MV-4-11 (cell line): Measurements from ENCODE around the gene PARD3B.

ENCODE experiments used
- DNase-seq: peaks from one replicate; lab custom pipeline; 2025; lab: John Stamatoyannopoulos, UW

The PARD3B gene

GRCh38 chr2:205501826-205502225 lies 956.6 kb downstream of the PARD3B start:
- no peak for DNase-seq

GRCh38 chr2:205505371-205505770 lies 960.1 kb downstream of the PARD3B start:
- no peak for DNase-seq

- DNase-seq, result no peak
Observed at GRCh38 chr2:205509655-205510054, 964.4 kb downstream of the PARD3B start.

- DNase-seq, result no peak
Observed at GRCh38 chr2:205510345-205510744, 965.1 kb downstream of the PARD3B start.

- DNase-seq, result no peak
Observed at GRCh38 chr2:205511221-205511620, 965.9 kb downstream of the PARD3B start.

- no peak for DNase-seq
Observed at GRCh38 chr2:205511641-205512040, 966.4 kb downstream of the PARD3B start.

- DNase-seq, result no peak
Observed at GRCh38 chr2:205520311-205520710, 975.0 kb downstream of the PARD3B start.

- DNase-seq, result no peak
Observed at GRCh38 chr2:205524656-205525055, 979.4 kb downstream of the PARD3B start.

GRCh38 chr2:205527801-205528200 lies 982.5 kb downstream of the PARD3B start:
- no peak for DNase-seq

- DNase-seq, result no peak
Observed at GRCh38 chr2:205531072-205531471, 985.8 kb downstream of the PARD3B start.

GRCh38 chr2:205531489-205532148 lies 986.3 kb downstream of the PARD3B start:
- DNase-seq, result no peak

- DNase-seq, result peak; percentile 4
Observed at GRCh38 chr2:205535001-205535400, 989.7 kb downstream of the PARD3B start.

GRCh38 chr2:205539603-205540002 lies 994.3 kb downstream of the PARD3B start:
- DNase-seq, result no peak

GRCh38 chr2:205540036-205540435 lies 994.8 kb downstream of the PARD3B start:
- DNase-seq, result peak; percentile 47

GRCh38 chr2:205543262-205543843 lies 998.1 kb downstream of the PARD3B start:
- peak; percentile 86 for DNase-seq

- no peak for DNase-seq
Observed at GRCh38 chr2:205543937-205544702, 998.8 kb downstream of the PARD3B start.

- DNase-seq, result peak; percentile 89
Observed at GRCh38 chr2:205545971-205546816, 1000.9 kb downstream of the PARD3B start.

GRCh38 chr2:205555566-205556230 lies 1010.4 kb downstream of the PARD3B start:
- DNase-seq, result no peak

- DNase-seq, result no peak
Observed at GRCh38 chr2:205556357-205556756, 1011.1 kb downstream of the PARD3B start.

- no peak for DNase-seq
Observed at GRCh38 chr2:205556841-205557539, 1011.7 kb downstream of the PARD3B start.

GRCh38 chr2:205557873-205558272 lies 1012.6 kb downstream of the PARD3B start:
- DNase-seq, result no peak
